ENCODE results near the gene ATE1. TPM values are rescaled to one million over a fixed set of nuclear protein-coding genes. Genes with fewer than 3 reads are reported as not detected.

Gene ATE1
- total RNA-seq, 1 donor from 2014 or later = 27.6 TPM

GRCh38 chr10:121694327-121694965 lies 233.4 kb downstream of the ATE1 start:
- Mint-ChIP-seq H3K27me3 (ENCODE audit: low read depth) (no peaks in the 10 kb centered on the region), H3K9me3 (peaks cover 4% of the 10 kb centered on the region), H3K4me1 (peaks cover 55% of the 10 kb centered on the region), H3K27ac (ENCODE audit: unreplicated experiment) (no peak overlapping the region), H3K4me3 (no peak overlapping the region), H3K36me3 (ENCODE audit: low read depth) (no peaks in the 10 kb centered on the region)
- TF ChIP-seq CTCF (conservative IDR thresholded peaks at IDR 0.05) = no peak
- DNase-seq (ENCODE audit: low read depth, low spot score) = no peak

GRCh38 chr10:121692626-121693025 lies 235.2 kb downstream of the ATE1 start:
- no peaks in the 10 kb centered on the region for H3K9me3 Mint-ChIP-seq
- H3K36me3 Mint-ChIP-seq (ENCODE audit: low read depth) = no peaks in the 10 kb centered on the region
- H3K27ac Mint-ChIP-seq (ENCODE audit: unreplicated experiment) = no peak overlapping the region
- no peak overlapping the region for H3K4me3 Mint-ChIP-seq
- peaks cover 2% of the 10 kb centered on the region for H3K27me3 Mint-ChIP-seq (ENCODE audit: low read depth)
- no peak for DNase-seq (ENCODE audit: low read depth, low spot score)
- peaks cover 45% of the 10 kb centered on the region for H3K4me1 Mint-ChIP-seq
- no peak for TF ChIP-seq CTCF (conservative IDR thresholded peaks at IDR 0.05)

- DNase-seq (ENCODE audit: low read depth, low spot score) = no peak
- Mint-ChIP-seq H3K27ac (ENCODE audit: unreplicated experiment) (no peak overlapping the region), H3K4me3 (no peak overlapping the region), H3K27me3 (ENCODE audit: low read depth) (peaks cover 2% of the 10 kb centered on the region), H3K4me1 (peaks cover 43% of the 10 kb centered on the region), H3K9me3 (no peaks in the 10 kb centered on the region), H3K36me3 (ENCODE audit: low read depth) (no peaks in the 10 kb centered on the region)
- TF ChIP-seq CTCF (conservative IDR thresholded peaks at IDR 0.05) = no peak
Observed at GRCh38 chr10:121690970-121691369, 236.9 kb downstream of the ATE1 start.

Other genes starting within 250 kb of the ATE1 start
- gene NSMCE4A, start 47.2 kb upstream of the ATE1 start, total RNA-seq = 85.0 and 87.5 TPM in 2 replicates
- 48.2 and 52.6 TPM in 2 replicates for gene TACC2, start 61.1 kb upstream of the ATE1 start, total RNA-seq

Data from neural crest cell (in vitro differentiated cells).